Measurements from ENCODE around the gene PLSCR4. TPM values are rescaled to one million over a fixed set of nuclear protein-coding genes. Genes with fewer than 3 reads are reported as not detected.

PLSCR4 gene
- total and polyA plus RNA-seq, 2 of the 8 experiments (the other 6 are each of a cell fraction or from before 2014, with no cell fraction given), result 1.8 to 2.9 TPM

DNA sequence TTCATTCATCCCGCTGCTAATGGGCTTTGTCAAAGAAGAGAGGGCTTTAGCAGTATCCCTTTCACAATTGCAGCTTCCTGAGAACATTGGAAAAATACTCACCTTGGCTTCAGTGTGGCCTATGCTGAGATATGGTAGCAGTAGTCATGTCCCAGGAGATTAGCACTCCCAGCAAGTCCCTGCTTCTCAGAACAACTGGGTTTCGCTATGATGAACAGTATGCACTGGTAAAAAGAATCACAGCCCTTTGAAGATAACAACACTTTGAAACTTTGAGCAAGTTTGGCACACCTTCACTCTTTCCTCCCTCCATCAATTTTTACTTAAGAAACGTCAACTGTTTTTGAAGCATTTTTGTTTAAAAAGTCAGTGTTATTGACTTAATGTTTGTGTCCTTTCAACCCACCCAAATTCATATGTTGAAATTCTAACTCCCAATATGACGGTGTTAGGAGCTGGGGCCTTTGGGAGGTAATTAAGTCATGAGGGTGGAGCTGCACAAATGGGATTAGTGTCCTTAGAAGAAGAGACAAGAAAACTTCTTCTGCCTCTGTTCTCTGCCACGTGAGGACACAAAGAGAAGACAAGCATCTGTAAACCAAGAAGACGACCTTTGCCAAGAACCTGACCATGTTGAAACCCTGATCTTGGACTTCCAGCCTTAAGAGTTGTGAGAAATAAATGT lies 17.8 kb upstream of the PLSCR4 start:
- Histone ChIP-seq H2BK12ac (ENCODE audit: low read depth, low read length) (no peak overlapping the region), H4K5ac (ENCODE audit: insufficient read length, low read depth, low read length) (no peak overlapping the region), H2BK15ac (ENCODE audit: low read length) (no peak overlapping the region), H3K27ac (ENCODE audit: low read depth, low read length) (no peak overlapping the region), H3K9me3 (ENCODE audit: insufficient read depth in 2 of 2, low read depth in 1 of 2, low read length in 1 of 2) (no peaks in the 10 kb centered on the region), H3K4me2 (ENCODE audit: insufficient read depth in 1 of 2, low read depth in 2 of 2, low read length in 2 of 2) (no peak overlapping the region), H2BK120ac (replicated peaks; ENCODE audit: low read depth, low read length) (no peak overlapping the region), H3K4ac (replicated peaks; ENCODE audit: insufficient read length, low read depth, low read length) (no peak overlapping the region), H3K18ac (ENCODE audit: extremely low read depth, low read length) (no peak overlapping the region), H3K23me2 (ENCODE audit: low read depth, low read length) (no peaks in the 10 kb centered on the region), H4K8ac (ENCODE audit: extremely low read depth, insufficient read depth, low read length) (no peak overlapping the region), H2AFZ (ENCODE audit: low read length) (no peak overlapping the region), H3K9ac (replicated peaks in 1 of 4; ENCODE audit: extremely low read depth in 1 of 4, low read depth in 3 of 4, low read length in 3 of 4) (no peak overlapping the region), H4K91ac (replicated peaks; ENCODE audit: insufficient read length, low read length) (no peak overlapping the region), H4K20me1 (replicated peaks in 1 of 2; ENCODE audit: control insufficient read depth in 1 of 2, insufficient read depth in 2 of 2, low read length in 2 of 2) (no peaks in the 10 kb centered on the region), H3K4me1 (replicated peaks in 1 of 4; ENCODE audit: control insufficient read depth in 3 of 4, insufficient read depth in 4 of 4, low read length in 3 of 4) (peaks cover 0 to 7% (median 3%) of the 10 kb centered on the region in 4 experiments; a peak in 4 of 7 replicates), H3K4me3 (ENCODE audit: extremely low read depth in 1 of 4, insufficient read depth in 2 of 4, low read depth in 3 of 4, low read length in 4 of 4) (no peak overlapping the region), H3K79me2 (ENCODE audit: control insufficient read depth in 1 of 2, insufficient read depth in 2 of 2, low read length in 2 of 2) (no peaks in the 10 kb centered on the region), H2BK5ac (ENCODE audit: low read depth, low read length) (no peak overlapping the region), H3K27me3 (replicated peaks in 1 of 4; ENCODE audit: control insufficient read depth in 3 of 4, extremely low read depth in 1 of 4, insufficient read depth in 3 of 4, low read length in 3 of 4) (peaks cover 0 to 1% (median 0%) of the 10 kb centered on the region in 4 experiments; a peak in 1 of 7 replicates), H3K79me1 (ENCODE audit: low read depth, low read length) (no peaks in the 10 kb centered on the region), H2BK20ac (ENCODE audit: low read length) (no peak overlapping the region), H3K56ac (replicated peaks; ENCODE audit: insufficient read length, low read depth, low read length) (no peak overlapping the region), H2AK5ac (ENCODE audit: low read depth, low read length) (no peak overlapping the region), H3K36me3 (ENCODE audit: control insufficient read depth in 2 of 4, insufficient read depth in 4 of 4, low read length in 3 of 4) (no peaks in the 10 kb centered on the region), H3K14ac (ENCODE audit: insufficient read length) (no peak overlapping the region), H3K23ac (ENCODE audit: insufficient read length) (no peak overlapping the region)
- no peak for TF ChIP-seq SP4 (IDR thresholded peaks at IDR 0.05; ENCODE audit: low read length)
- TF ChIP-seq KDM4A (IDR thresholded peaks at IDR 0.05; ENCODE audit: low read depth, low read length, severe bottlenecking), result no peak
- no peak for TF ChIP-seq EGR1 (IDR thresholded peaks at IDR 0.05; ENCODE audit: borderline replicate concordance, low read depth, low read length)
- no peak for TF ChIP-seq GTF2F1 (IDR thresholded peaks at IDR 0.05; ENCODE audit: borderline replicate concordance, low read depth, low read length)
- no peak for TF ChIP-seq EP300 (IDR thresholded peaks at IDR 0.05; ENCODE audit: borderline replicate concordance in 1 of 2, low read depth in 2 of 2, low read length in 2 of 2)
- TF ChIP-seq RNF2 (IDR thresholded peaks at IDR 0.05; ENCODE audit: borderline replicate concordance, low read depth, low read length, missing control alignments, poor library complexity, severe bottlenecking), result no peak
- TF ChIP-seq KDM5A (IDR thresholded peaks at IDR 0.05; ENCODE audit: low read length), result no peak
- no peak for FAIRE-seq
- no peak for DNase-seq (ENCODE audit: low read depth in 1 of 2, low spot score in 2 of 2)
- ChIA-PET POLR2A (ENCODE audit: partially characterized antibody) (no interaction called here), CTCF (ENCODE audit: partially characterized antibody) (interaction anchor here (0.6 kb wide), 1 partner anchor 936 kb away, joined by 3 read pairs; no protein-coding TSS in a partner anchor)
- WGBS, 2 experiments (ENCODE audit: extremely low coverage in 1 of 2, insufficient coverage in 1 of 2, insufficient read length in 1 of 2, insufficient replicate concordance in 2 of 2, low coverage in 1 of 2, low lambda C conversion rate in 2 of 2, missing lambda C conversion rate in 1 of 2), result 84% methylated on average over 6 of the region's 6 CpGs; no CpG with 5 or more reads in 1 of the 2 experiments
